Endothelial cell (in vitro differentiated cells): ENCODE data around the gene RAD18. TPM values are rescaled to one million over a fixed set of nuclear protein-coding genes. Genes with fewer than 3 reads are reported as not detected.

Experiments used
- DNase-seq: peaks from one replicate; pipeline ENCODE4 v3.0.0; 2021; ENCODE audit warnings: low spot score
- H3K27ac Mint-ChIP-seq: one replicate; pipeline ENCODE4 v1.8.0; 2021; ENCODE audit warnings: mixed read lengths, inconsistent platforms; ENCODE audit not compliant: unreplicated experiment
- H3K27me3 Mint-ChIP-seq: one replicate; pipeline ENCODE4 v1.8.0; 2021; ENCODE audit warnings: mild to moderate bottlenecking, moderate library complexity, mixed read lengths, inconsistent platforms; ENCODE audit not compliant: unreplicated experiment
- H3K36me3 Mint-ChIP-seq: one replicate; pipeline ENCODE4 v1.8.0; 2021; ENCODE audit warnings: mild to moderate bottlenecking, low read depth, mixed read lengths, inconsistent platforms; ENCODE audit not compliant: unreplicated experiment
- H3K4me1 Mint-ChIP-seq: one replicate; pipeline ENCODE4 v1.8.0; 2021; ENCODE audit warnings: mild to moderate bottlenecking, mixed read lengths, inconsistent platforms; ENCODE audit not compliant: unreplicated experiment
- H3K4me3 Mint-ChIP-seq: one replicate; pipeline ENCODE4 v1.8.0; 2021; ENCODE audit warnings: mild to moderate bottlenecking, mixed read lengths, inconsistent platforms; ENCODE audit not compliant: unreplicated experiment
- H3K9me3 Mint-ChIP-seq: one replicate; pipeline ENCODE4 v1.8.0; 2021; ENCODE audit warnings: mixed read lengths, inconsistent platforms; ENCODE audit not compliant: unreplicated experiment
- CTCF ChIP-seq: fragments of 200-600 bp; sonication (generic); IDR thresholded peaks from one replicate; pipeline ENCODE4 v1.5.0; 2021; ENCODE audit warnings: antibody characterized with exemption; ENCODE audit not compliant: unreplicated experiment
- total RNA-seq: library from RNA; stranded (reverse); fragmentation: NEBNext Ultra II Directional; extraction: Animal tissue kit (Norgen Biotek cat#: 25700); gene quantifications from one replicate; pipeline ENCODE4 v1.2.1, GENCODE V29; 2021; ENCODE audit not compliant: unreplicated experiment

The RAD18 gene
- total RNA-seq, 1 donor from 2014 or later: 12.2 TPM

GRCh38 chr3:8899876-8900460 is 63.3 kb downstream of the RAD18 start:
- no peak for TF ChIP-seq CTCF
- Mint-ChIP-seq H3K4me1 (no peaks in the 10 kb centered on the region), H3K27ac (no peak overlapping the region)

GRCh38 chr3:8895829-8896228 is 67.4 kb downstream of the RAD18 start:
- H3K36me3 Mint-ChIP-seq: no peaks in the 10 kb centered on the region
- H3K27me3 Mint-ChIP-seq: no peaks in the 10 kb centered on the region
- TF ChIP-seq CTCF: no peak

More at GRCh38 chr3:8899876-8900460, 63.3 kb downstream of the RAD18 start:
- no peaks in the 10 kb centered on the region for H3K36me3 Mint-ChIP-seq
- no peak for DNase-seq
- H3K27me3 Mint-ChIP-seq: no peaks in the 10 kb centered on the region
- H3K4me3 Mint-ChIP-seq: no peak overlapping the region
- no peaks in the 10 kb centered on the region for H3K9me3 Mint-ChIP-seq

GRCh38 chr3:8893001-8893400 is 70.3 kb downstream of the RAD18 start:
- H3K36me3 Mint-ChIP-seq: no peaks in the 10 kb centered on the region
- peaks cover 2% of the 10 kb centered on the region for H3K4me1 Mint-ChIP-seq
- H3K27ac Mint-ChIP-seq: no peak overlapping the region
- no peak overlapping the region for H3K4me3 Mint-ChIP-seq
- no peak for DNase-seq
- peaks cover 2% of the 10 kb centered on the region for H3K27me3 Mint-ChIP-seq
- H3K9me3 Mint-ChIP-seq: no peaks in the 10 kb centered on the region
- no peak for TF ChIP-seq CTCF

More at GRCh38 chr3:8895829-8896228, 67.4 kb downstream of the RAD18 start:
- H3K9me3 Mint-ChIP-seq: no peaks in the 10 kb centered on the region
- H3K4me3 Mint-ChIP-seq: no peak overlapping the region
- H3K27ac Mint-ChIP-seq: no peak overlapping the region
- H3K4me1 Mint-ChIP-seq: no peaks in the 10 kb centered on the region
- DNase-seq: no peak

- H3K27me3 Mint-ChIP-seq: peaks cover 2% of the 10 kb centered on the region
- DNase-seq: no peak
- no peak overlapping the region for H3K27ac Mint-ChIP-seq
- H3K4me3 Mint-ChIP-seq: no peak overlapping the region
- H3K36me3 Mint-ChIP-seq: no peaks in the 10 kb centered on the region
- peaks cover 2% of the 10 kb centered on the region for H3K4me1 Mint-ChIP-seq
- no peaks in the 10 kb centered on the region for H3K9me3 Mint-ChIP-seq
- TF ChIP-seq CTCF: no peak
Measured at GRCh38 chr3:8891774-8892173, 71.5 kb downstream of the RAD18 start.

GRCh38 chr3:8891303-8891702 is 72.0 kb downstream of the RAD18 start:
- Mint-ChIP-seq H3K9me3 (no peaks in the 10 kb centered on the region), H3K4me3 (no peak overlapping the region), H3K27ac (no peak overlapping the region), H3K27me3 (peaks cover 2% of the 10 kb centered on the region), H3K4me1 (peaks cover 2% of the 10 kb centered on the region), H3K36me3 (no peaks in the 10 kb centered on the region)
- DNase-seq: no peak
- TF ChIP-seq CTCF: no peak
